HG03442 (cell line): Measurements from ENCODE around the gene TRIM61.
"Not testable (repeated sequence)": the region's sequence is repeated elsewhere in the genome, so short reads cannot be mapped to it uniquely, and the experiment has no call there.

Experiments used
- ATAC-seq: cut with Tn5 transposase; IDR thresholded peaks from one replicate; pipeline ENCODE4 v1.9.1; 2021; ENCODE audit warnings: mild to moderate bottlenecking, moderate library complexity; ENCODE audit not compliant: unreplicated experiment

TRIM61 gene

DNA sequence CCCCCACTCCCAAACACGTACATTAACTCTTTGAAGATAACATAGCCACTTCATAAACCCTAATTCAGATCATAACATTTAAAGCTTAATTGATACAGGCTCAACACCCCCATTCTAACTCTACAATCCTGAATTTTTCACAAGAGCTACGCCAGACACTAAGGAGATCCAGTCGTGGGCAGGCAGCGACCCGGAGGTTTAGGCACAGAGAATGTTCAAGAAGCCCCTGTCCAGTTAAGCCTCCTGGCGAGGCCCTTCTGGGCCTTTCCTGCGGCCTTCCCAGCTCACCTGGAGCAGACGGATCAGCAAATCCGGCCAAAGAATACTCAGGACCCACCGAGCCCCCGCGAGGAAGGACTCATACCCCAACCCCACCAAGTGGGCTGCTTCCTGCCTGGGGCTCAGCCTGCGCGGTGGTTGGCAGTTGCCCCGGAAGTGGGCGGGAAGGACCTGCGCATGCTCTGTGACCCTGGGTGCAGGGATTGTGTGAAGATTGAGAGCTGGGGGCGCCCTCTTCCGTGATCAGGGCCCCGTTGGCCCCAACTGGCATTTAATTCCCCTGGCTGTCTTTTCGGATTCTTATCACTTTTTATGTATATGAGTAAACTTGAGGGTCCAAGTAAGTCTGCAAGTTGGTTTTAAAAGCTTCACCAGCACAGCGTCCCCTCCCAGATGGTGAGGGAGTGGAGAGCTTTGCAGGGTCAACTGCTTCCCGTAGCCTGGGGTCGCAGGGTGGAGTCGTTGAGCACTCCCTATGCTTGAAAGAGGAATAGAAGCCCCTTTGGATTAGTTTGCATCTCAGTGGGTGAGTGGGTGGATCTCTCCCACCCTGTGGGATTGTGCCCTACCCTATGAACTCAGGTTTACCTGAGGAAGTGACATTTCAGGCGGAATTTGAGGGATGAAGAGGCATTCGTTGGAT, at the start of gene TRIM61:
TSS of gene TRIM61 (minus strand) at position 415 of the 922 bp plus-strand sequence. CDS start 7,655 bp downstream, outside the sequence.
- ATAC-seq: peak; percentile 99

DNA sequence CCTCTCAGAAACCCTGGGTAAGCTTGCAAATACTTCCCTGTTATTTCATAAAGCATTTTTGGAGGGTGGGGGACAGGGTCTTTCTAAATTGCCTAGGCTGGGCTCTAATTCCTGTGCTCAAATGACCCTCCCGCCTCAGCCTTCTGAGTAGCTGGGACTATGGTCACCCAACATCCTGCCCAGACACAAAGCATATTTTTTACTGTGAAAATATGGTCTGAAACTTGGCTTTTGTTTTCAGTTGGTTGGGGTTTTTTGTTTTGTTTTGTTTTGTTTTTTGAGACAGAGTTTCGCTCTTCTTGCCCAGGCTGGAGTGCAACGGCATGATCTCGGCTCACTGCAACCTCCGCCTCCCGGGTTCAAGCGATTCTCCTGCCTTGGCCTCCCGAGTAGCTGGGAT, 48.3 kb upstream of the TRIM61 start:
- not testable (repeated sequence) for ATAC-seq

- not testable (repeated sequence) for ATAC-seq
These were observed 42.5 kb upstream of the TRIM61 start for GRCh38 chr4:165019995-165020394.

DNA sequence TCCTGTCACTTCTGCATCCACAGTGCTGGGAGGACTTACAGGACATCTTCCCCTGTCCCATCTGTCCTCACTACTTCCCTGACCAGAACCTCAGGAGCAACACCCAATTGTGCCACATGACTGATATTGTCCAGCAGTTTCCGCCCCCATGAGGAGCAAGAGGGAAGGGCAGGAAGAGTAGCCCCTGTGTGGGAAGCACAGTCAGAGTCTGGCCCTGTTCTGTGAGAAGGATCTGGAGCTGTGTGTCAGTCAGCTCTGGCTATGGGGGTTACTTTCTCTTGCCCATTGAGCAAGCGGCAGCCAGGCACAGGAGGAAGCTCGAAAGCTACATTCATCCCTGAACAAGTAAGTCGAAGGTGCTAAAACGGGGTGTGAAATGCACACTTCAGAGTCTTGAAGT, 39.5 kb upstream of the TRIM61 start:
- no peak for ATAC-seq

- no peak for ATAC-seq
These were observed 36.2 kb upstream of the TRIM61 start for GRCh38 chr4:165013691-165014090.

DNA sequence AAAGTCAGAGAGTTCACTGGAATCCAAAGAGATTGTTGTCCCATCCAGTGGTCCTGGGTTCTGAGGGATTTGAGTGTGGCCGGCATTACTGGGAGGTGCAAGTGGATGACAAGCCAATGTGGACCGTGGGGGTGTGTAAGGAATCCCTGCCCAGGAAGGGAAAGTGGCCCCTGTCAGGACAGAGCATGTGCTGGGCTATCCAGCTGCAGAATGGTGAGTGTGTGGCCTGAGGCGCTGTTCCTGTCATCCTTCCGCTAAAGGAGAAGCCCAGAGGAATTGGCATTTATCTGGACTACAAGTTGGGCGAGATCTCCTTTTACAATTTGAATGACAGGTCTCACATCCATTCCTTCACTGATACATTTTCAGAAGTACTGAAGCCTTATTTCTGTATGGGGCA, 33.9 kb upstream of the TRIM61 start:
- ATAC-seq: no peak

DNA sequence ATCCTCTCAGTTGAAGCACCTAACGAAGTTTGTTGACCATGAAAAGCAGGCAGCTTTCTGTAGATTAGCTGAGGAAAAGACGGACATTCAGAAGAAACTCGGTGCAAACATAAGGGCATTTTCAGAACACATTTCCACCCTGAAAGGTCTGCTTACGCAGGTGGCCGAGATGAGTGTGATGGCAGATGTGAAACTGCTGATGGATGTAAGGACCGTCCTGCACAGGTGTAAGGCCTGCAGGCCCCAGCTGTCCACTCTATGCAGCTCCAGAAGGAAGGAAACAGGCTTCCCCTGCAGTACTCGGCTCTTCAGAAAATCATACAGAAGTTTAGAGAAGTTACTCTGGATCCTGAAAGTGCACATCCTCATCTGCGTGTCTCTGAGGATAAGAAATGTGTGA, 33.5 kb upstream of the TRIM61 start:
- ATAC-seq: no peak

DNA sequence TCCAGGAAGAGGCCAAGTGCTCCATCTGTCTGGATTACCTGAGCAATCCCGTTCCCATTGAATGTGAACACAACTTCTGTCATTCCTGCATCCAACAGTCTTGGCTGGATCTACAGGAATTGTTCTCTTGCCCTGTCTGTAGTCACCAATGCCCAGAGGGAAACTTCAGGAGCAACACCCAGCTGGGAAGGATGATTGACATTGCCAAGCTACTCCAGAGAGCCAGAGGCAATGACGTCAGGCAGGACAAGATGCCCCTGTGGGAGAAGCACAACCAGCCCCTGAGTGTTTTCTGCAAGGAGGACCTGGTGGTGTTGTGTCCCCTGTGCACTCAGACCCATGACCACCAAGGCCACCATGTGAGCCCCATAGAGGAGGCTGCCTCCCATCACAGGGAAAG, 33.0 kb upstream of the TRIM61 start:
- ATAC-seq: no peak

DNA sequence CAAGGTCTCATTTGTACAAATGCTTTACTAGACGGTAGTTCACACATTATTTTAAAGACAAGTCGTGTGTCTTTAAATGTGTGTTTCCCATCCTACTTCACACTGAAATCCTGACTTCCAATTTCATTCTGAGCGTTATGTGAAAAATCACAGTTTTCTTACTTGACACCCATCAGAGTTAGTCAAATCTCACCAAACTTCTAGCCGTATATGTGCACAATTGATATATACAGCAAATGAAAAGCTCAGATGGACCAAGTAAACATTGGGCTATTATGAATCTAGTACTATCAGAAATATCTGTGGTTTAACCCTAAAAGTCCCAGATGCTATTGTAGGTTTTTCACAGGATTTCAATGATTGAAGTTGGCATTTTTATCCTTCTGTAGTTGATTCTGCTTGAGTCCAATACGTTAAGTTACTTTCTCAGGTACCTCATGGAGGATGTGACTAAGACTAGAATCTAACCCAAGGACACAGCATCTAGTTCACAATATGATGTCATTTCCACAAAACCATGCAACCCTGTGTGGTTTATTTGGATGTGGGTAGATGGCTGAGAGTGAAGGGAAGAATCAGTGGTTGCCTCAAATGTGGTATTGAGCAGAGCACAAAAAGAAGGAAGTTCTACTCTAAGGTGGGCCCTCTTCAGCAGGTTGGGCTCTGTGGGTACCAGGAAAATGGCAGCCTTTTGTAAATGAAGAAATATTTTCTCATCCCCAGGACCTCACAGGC, 32.2 kb upstream of the TRIM61 start:
- ATAC-seq: peak; percentile 53

DNA sequence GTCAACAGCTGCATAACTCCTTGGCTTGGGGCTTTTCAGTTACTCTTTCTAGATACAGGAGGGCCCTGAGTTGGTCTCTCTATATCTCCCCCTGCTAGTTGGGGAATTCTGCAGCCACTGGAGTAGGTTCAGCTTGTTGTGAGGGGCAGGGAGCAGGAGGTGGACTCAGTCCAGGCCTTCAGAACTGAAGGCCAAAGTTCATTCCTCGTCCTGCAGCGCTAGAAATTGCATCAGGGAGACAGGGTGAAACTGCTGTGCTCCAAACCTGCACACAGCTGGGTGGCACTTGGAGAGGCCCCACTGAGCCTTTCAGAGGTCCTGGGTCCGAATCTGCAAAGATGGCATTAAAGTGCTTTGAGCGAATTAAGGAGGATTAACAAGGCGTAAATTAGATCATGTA, 29.4 kb upstream of the TRIM61 start:
- no peak for ATAC-seq

DNA sequence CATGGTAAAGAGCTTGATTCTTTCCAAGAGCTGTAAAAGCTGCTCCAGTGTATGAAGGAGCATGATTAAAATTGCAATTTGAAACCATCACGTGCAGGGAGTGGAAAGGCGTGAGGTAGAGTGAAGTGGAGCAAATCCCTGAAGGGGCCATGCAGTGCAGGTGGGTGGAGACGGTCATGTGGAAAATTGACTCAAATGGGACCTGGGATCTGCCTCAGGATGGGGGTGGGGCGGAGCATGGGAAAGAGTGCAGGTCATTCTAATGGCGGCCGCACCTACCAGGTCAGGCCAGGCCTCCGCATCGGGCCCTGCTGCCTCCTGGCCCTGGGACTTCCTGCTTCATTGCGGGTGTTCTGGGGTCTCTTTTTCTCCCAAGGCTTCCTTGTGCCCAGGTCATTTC, 29.0 kb upstream of the TRIM61 start:
- ATAC-seq: no peak

DNA sequence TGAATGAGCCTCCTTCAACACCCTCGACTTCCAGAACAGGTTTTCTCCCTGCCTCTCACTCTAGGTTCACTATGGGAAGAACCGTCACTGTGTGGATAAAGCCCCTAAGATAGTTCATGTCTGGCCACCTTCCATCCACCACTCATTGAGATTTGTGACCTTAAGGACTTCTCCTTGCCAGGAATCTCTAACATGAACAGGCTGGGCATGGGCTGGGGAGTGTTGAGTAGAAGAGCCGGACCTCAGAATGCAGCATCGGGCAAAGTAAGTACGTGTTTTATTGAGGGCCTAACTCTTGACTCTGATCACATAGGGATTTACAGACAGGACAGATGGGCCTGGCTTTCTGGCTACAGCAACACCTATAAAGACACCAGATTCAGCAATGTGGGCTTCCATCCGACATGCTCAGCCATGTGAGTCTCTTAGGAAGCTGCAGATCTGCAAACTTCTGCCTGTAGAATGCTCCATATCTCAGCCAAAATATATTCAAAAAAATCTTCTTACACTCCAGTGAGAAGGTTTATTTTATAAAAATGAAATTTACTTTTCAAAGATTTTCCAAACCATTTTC, 28.0 kb upstream of the TRIM61 start:
- no peak for ATAC-seq

DNA sequence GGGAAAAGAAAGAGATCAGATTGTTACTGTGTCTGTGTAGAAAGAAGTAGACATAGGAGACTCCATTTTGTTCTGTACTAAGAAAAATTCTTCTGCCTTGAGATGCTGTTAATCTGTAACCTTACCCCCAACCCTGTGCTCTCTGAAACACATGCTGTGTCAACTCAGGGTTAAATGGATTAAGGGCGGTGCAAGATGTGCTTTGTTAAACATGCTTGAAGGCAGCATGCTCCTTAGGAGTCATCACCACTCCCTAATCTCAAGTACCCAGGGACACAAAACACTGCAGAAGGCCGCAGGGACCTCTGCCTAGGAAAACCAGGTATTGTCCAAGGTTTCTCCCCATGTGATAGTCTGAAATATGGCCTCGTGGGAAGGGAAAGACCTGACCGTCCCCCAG, 24.5 kb upstream of the TRIM61 start:
- ATAC-seq: not testable (repeated sequence)

GRCh38 chr4:164998526-164999080, 21.1 kb upstream of the TRIM61 start:
- not testable (repeated sequence) for ATAC-seq

DNA sequence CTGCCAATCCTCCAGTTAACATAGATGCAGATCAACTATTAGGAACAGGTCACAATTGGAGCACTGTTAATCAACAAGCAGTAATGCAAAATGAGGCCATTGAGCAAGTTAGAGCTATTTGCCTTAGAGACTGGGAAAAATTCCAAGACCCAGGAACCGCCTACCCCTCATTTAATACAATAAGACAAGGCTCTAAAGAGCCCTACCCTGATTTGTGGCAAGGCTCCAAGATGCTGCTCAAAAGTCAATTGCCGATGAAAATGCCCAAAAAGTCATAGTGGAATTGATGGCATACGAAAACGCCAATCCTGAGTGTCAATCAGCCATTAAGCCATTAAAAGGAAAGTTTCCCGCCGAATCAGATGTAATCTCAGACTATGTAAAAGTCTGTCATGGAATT, 20.5 kb upstream of the TRIM61 start:
- no peak for ATAC-seq

DNA sequence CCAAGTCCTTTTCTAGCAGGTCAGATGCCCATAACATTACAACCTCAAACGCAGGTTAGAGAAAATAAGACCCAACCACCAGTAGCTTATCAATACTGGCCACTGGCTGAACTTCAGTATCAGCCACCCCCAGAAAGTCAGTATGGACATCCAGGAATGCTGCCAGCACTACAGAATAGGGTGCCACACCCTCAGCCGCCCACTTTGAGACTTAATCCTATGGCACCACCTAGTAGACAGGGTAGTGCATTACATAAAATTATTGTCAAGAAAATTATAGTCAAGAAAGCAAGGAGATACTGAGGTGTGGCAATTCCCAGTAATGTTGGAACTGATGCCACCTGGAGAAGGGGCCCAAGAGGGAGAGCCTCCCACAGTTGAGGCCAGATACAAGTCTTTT, 19.9 kb upstream of the TRIM61 start:
- ATAC-seq: no peak

DNA sequence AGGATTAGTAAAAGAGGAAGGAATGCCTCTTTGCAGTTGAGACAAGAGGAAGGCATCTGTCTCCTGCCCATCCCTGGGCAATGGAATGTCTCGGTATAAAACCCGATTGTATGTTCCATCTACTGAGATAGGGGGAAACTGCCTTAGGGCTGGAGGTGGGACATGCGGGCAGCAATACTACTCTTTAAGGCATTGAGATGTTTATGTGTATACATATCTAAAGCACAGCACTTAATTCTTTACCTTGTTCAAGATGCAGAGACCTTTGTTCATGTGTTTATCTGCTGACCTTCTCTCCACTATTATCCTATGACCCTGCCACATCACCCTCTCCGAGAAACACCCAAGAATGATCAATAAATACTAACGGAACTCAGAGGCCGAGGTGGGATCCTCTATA, 18.7 kb upstream of the TRIM61 start:
- ATAC-seq: not testable (repeated sequence)

DNA sequence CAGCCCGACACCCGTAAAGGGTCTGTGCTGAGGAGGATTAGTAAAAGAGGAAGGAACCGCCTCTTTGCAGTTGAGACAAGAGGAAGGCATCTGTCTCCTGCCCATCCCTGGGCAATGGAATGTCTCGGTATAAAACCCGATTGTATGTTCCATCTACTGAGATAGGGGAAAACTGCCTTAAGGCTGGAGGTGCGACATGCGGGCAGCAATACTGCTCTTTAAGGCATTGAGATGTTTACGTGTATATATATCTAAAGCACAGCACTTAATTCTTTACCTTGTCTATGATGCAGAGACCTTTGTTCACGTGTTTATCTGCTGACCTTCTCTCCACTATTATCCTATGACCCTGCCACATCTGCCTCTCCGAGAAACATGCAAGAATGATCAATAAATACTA, 13.3 kb upstream of the TRIM61 start:
- ATAC-seq: not testable (repeated sequence)

GRCh38 chr4:164989471-164989870, 12.0 kb upstream of the TRIM61 start:
- no peak for ATAC-seq

DNA sequence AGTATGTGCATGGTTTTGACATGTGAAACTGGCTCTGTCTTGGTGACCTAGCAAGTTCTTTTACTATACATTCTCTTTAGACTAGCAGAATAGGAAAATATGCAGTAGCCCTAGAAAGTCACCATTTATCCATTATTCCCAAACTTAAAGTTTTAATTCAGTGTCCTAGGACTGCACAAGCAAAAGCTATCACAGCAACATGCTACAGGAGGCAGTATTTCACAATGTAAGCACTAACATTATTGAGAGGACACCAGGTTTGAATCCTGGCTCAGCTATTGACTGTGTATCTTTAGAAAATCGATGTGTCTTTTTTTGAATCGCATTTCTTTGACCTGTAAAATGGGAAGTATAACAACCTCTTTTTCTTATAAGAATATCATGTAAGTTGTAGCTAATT, 5.5 kb downstream of the TRIM61 start:
- not testable (repeated sequence) for ATAC-seq

DNA sequence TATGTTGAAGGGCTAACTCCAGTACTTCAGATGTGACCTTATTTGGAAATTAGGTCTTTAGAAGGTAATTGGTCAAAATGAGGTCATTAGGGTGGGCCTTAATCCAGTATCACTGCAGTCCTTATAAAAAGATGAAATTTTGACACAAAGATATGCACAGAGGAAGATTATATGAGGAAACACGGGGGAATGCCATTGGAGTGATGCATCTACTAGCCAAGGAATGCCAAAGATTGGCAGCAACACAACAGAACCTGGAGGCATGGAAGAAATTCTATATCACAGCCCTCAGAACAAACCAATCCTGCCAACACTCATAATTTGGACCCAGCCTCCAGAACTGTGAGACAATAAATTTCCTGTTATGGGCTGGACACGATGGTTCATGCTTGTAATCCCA, 17.6 kb downstream of the TRIM61 start:
- ATAC-seq: no peak
